GM12865 (cell line): ENCODE data around the gene LIPT2.

Experiments
- DNase-seq: peaks from one replicate; pipeline ENCODE4 v3.0.0; 2010; ENCODE audit warnings: low read depth
- H3K4me3 ChIP-seq: 2 replicates; pipeline ENCODE4 v1.5.1; 2011; ENCODE audit warnings: mild to moderate bottlenecking, low read depth, low read length, control low read depth
- TF ChIP-seq, protein P1 (sequence below): IDR thresholded peaks from 2 replicates; pipeline ENCODE4 v1.5.1; 2011; ENCODE audit warnings: low read length, control low read depth, low read depth, inconsistent platforms; ENCODE audit not compliant: insufficient read depth; ENCODE audit errors: missing control alignments

Gene LIPT2

GRCh38 chr11:74468058-74468457 lies 25.5 kb downstream of the LIPT2 start:
- TF ChIP-seq, protein P1, sequence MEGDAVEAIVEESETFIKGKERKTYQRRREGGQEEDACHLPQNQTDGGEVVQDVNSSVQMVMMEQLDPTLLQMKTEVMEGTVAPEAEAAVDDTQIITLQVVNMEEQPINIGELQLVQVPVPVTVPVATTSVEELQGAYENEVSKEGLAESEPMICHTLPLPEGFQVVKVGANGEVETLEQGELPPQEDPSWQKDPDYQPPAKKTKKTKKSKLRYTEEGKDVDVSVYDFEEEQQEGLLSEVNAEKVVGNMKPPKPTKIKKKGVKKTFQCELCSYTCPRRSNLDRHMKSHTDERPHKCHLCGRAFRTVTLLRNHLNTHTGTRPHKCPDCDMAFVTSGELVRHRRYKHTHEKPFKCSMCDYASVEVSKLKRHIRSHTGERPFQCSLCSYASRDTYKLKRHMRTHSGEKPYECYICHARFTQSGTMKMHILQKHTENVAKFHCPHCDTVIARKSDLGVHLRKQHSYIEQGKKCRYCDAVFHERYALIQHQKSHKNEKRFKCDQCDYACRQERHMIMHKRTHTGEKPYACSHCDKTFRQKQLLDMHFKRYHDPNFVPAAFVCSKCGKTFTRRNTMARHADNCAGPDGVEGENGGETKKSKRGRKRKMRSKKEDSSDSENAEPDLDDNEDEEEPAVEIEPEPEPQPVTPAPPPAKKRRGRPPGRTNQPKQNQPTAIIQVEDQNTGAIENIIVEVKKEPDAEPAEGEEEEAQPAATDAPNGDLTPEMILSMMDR = no peak
- no peak for DNase-seq
- no peak overlapping the region for H3K4me3 ChIP-seq

GRCh38 chr11:74466916-74467885 lies 26.3 kb downstream of the LIPT2 start, which contains the start of gene KCNE3:
Gene KCNE3, minus strand, starts transcription at chr11:74467549. Its CDS starts 9,986 bp downstream, at chr11:74457563.
- no peak within 1 kb of the TSS for H3K4me3 ChIP-seq
- TF ChIP-seq, protein P1 = no peak
- DNase-seq = no peak

GRCh38 chr11:74465291-74465708 lies 28.2 kb downstream of the LIPT2 start:
- TF ChIP-seq, protein P1 = no peak
- no peak overlapping the region for H3K4me3 ChIP-seq
- DNase-seq = no peak

DNA sequence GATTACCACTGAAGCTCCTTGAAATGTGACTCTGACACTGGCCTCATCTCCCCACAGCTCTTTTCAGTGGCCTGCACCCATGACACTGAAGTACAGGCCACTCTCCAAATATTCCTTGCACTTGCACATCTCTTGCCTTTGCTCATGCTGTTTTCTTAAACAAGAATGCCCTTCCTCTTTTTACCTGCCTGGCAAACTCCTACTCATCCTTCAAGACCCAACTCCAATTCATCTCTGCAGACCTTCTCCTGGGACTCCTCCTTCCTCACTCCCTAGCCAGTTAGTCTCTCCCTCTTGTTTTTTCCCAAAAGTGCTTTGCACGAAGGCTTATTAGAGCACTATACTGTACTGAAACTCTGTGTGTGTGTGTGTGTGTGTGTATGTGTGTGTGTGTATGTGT lies 28.8 kb downstream of the LIPT2 start:
- H3K4me3 ChIP-seq = no peak overlapping the region
- TF ChIP-seq, protein P1 = no peak
- no peak for DNase-seq

DNA sequence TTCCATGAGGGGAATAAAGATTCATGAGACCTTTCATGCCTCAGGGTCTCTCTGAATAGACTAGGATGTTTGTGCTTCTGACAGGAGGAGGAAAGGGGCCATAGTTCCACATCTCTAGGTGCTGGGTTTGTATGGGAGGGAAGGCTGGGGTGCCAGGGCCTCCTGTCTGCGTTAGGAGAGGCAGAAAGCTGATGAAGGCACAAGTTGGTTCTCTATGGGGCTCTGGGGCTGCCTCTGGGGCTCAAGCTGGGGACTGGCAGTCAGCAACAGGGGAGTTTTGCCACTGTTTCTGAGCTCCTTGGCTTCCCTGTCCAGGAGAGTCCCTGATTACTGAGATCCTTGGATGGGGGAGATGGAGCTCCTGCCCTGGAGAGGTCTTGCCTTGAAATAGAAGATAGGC lies 30.3 kb downstream of the LIPT2 start:
- TF ChIP-seq, protein P1 = no peak
- no peak for DNase-seq
- no peak overlapping the region for H3K4me3 ChIP-seq

GRCh38 chr11:74462631-74463030 lies 30.9 kb downstream of the LIPT2 start:
- no peak for DNase-seq
- TF ChIP-seq, protein P1 = no peak
- no peak overlapping the region for H3K4me3 ChIP-seq

DNA sequence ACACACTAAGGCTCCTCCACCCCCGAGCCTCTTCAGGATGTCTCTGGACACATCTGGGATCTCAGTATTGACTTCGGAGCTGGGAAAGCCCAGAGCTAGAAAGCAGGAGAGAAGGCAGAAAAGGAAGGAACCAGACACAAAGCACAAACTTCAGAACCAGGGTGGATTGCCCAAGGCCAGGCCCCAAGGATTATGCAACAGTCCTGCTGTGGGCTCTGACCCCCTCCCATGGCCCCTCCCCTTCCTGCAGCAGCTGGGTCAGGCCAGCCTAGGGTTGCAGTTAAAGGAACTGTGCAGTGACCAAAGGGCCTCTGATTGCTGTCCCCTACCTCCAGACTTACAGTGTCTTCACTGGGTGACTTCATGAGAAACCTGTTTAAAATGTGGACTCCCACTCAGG lies 31.5 kb downstream of the LIPT2 start:
- TF ChIP-seq, protein P1 = no peak
- no peak overlapping the region for H3K4me3 ChIP-seq
- DNase-seq = no peak
